MCF 10A (cell line): ENCODE data around the gene BIRC3. TPM values are rescaled to one million over a fixed set of nuclear protein-coding genes. Genes with fewer than 3 reads are reported as not detected.

Source experiments
- BruUV-seq: library from RNA; stranded (reverse); fragments of 400-500 nt; replicated peaks from 2 replicates; lab custom pipeline; 2021; lab: Mats Ljungman, UMichigan
- CTCF ChIA-PET: fragments of 300-600 bp; sonication (Branson Sonifier 250); formaldehyde crosslinking; extraction: SDS; loops from one replicate; lab custom pipeline; 2021; ENCODE audit warnings: antibody characterized with exemption, inconsistent platforms; lab: Yijun Ruan, JAX
- POLR2A ChIA-PET: fragments of 300-600, 350-650 bp; sonication (Branson Sonifier 250); formaldehyde crosslinking; extraction: SDS; loops from one replicate; lab custom pipeline; 2020; ENCODE audit warnings: antibody characterized with exemption, inconsistent platforms; lab: Yijun Ruan, JAX
- DNase-seq: peaks from one replicate; pipeline ENCODE4 v3.0.0-alpha.2; 2018; ENCODE audit not compliant: unreplicated experiment
- H3K27ac Mint-ChIP-seq: one replicate; pipeline ENCODE4 v1.8.0; 2022; ENCODE audit warnings: mild to moderate bottlenecking, low read depth, mixed read lengths; ENCODE audit not compliant: unreplicated experiment
- H3K27me3 Mint-ChIP-seq: one replicate; pipeline ENCODE4 v1.8.0; 2022; ENCODE audit warnings: mixed read lengths; ENCODE audit not compliant: insufficient read depth, unreplicated experiment
- H3K36me3 Mint-ChIP-seq: one replicate; pipeline ENCODE4 v1.8.0; 2022; ENCODE audit warnings: mild to moderate bottlenecking, moderate library complexity, mixed read lengths; ENCODE audit not compliant: insufficient read depth, unreplicated experiment
- H3K4me1 Mint-ChIP-seq: one replicate; pipeline ENCODE4 v1.8.0; 2022; ENCODE audit warnings: mixed read lengths; ENCODE audit not compliant: insufficient read depth, unreplicated experiment
- H3K4me3 Mint-ChIP-seq: one replicate; pipeline ENCODE4 v1.8.0; 2022; ENCODE audit warnings: mild to moderate bottlenecking, moderate library complexity, mixed read lengths; ENCODE audit not compliant: unreplicated experiment
- H3K9me3 Mint-ChIP-seq: one replicate; pipeline ENCODE4 v1.8.0; 2022; ENCODE audit warnings: mixed read lengths; ENCODE audit not compliant: unreplicated experiment
- intact Hi-C: fragments of 100-400 bp; cut with micrococcal nuclease; formaldehyde crosslinking; loops from 2 replicates; pipeline ENCODE4 v1.14.1; 2022
- total RNA-seq: library from RNA; stranded (reverse); gene quantifications from 2 replicates; pipeline ENCODE4 v1.2.3, GENCODE V29; 2022
- TF ChIP-seq, protein P1 (sequence below): fragments of 200-600 bp; IDR thresholded peaks from one replicate; pipeline ENCODE4 v1.8.0; 2022; ENCODE audit warnings: antibody characterized with exemption, mild to moderate bottlenecking; ENCODE audit not compliant: unreplicated experiment

BIRC3 gene
- total RNA-seq, 1 experiment from 2014 or later: 124 TPM

DNA sequence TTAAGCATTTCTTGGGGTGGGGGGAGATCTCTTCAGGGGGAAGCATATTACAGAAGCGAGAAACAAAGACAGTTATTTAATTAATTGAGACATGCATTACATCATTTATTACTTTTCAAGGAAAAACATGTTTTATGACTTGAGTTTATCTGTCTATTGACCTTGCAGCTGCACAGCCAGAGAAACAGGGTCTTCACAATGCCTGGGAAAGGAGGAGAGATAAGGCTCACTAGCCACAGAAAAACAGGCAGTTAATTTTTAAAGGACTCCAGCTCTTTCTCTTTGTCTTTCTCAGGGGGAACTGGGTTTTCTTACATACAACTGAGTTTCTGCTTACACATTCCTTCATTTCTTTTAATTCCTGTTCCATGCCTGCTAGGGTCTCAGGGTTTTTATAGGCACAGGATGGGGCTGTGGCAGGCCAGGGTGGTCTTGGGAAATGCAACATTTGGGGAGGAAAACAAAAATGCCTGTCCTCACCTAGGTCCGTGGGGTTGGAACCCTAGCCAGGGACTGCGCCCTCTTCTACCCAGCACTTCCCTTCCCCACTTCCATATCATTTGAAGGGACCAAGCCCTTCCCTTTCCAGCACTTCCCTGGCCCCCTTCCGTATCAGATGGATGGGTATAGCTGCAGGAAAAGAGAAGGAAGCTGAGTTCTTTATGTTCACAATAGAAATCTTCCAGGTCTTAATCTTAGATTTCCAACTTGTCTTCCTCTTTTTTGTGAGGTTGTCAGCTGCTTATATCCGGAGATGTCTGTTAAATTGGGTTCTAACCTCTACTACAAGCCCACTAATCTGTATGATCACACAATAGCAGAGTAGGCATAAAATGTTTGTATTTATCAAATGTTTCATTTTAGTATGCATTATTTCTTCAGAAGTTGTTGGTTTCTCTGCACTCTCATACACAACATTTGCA, 68.1 kb downstream of the BIRC3 start:
- H3K27me3 Mint-ChIP-seq: no peaks in the 10 kb centered on the region
- ChIA-PET POLR2A (interaction anchor here (0.7 to 1.2 kb wide), 2 partner anchors 22 to 37 kb away, joined by 3 read pairs; no protein-coding TSS in a partner anchor), CTCF (interaction anchor here (0.6 to 1.3 kb wide), 4 partner anchors 8 to 229 kb away, joined by 3 to 5 read pairs (median 3); no protein-coding TSS in a partner anchor)
- no peaks in the 10 kb centered on the region for H3K9me3 Mint-ChIP-seq
- BruUV-seq: no TSS peak
- peaks cover under 1% of the 10 kb centered on the region for H3K4me1 Mint-ChIP-seq
- no peak for DNase-seq
- no peak overlapping the region for H3K4me3 Mint-ChIP-seq
- H3K27ac Mint-ChIP-seq: no peak overlapping the region
- peaks cover 82% of the 10 kb centered on the region for H3K36me3 Mint-ChIP-seq
- intact Hi-C loops: no loop called here
- TF ChIP-seq, protein P1, sequence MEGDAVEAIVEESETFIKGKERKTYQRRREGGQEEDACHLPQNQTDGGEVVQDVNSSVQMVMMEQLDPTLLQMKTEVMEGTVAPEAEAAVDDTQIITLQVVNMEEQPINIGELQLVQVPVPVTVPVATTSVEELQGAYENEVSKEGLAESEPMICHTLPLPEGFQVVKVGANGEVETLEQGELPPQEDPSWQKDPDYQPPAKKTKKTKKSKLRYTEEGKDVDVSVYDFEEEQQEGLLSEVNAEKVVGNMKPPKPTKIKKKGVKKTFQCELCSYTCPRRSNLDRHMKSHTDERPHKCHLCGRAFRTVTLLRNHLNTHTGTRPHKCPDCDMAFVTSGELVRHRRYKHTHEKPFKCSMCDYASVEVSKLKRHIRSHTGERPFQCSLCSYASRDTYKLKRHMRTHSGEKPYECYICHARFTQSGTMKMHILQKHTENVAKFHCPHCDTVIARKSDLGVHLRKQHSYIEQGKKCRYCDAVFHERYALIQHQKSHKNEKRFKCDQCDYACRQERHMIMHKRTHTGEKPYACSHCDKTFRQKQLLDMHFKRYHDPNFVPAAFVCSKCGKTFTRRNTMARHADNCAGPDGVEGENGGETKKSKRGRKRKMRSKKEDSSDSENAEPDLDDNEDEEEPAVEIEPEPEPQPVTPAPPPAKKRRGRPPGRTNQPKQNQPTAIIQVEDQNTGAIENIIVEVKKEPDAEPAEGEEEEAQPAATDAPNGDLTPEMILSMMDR: no peak

DNA sequence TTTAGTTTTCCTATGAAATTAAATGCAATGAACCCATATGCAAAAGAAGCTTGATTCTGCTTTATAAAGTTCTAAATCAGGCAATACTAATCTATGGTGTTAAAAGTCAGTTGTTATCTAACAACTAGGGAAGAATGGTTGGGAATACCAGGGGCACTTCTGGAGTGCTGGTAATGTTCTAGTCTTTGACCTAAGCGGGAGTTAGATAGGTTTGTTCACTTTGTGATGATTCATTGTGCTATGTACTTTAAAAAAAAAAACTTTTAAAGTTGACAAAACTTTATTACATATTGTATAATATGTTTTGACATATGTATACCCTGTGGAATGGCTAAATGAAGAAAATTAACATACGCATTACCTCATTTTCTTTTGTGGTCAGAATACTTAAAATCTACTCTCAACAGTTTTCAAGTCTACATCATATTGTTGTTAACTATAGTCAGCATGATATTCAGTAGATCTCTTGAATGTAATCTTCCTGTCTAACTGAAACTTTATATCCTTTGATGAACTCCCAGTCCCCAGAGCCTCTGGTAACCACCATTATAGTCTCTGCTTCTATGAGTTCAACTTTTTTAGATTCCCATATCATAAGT, 69.0 kb downstream of the BIRC3 start:
- H3K27ac Mint-ChIP-seq: no peak overlapping the region
- no TSS peak for BruUV-seq
- intact Hi-C loops: no loop called here
- TF ChIP-seq, protein P1: no peak
- DNase-seq: no peak
- H3K9me3 Mint-ChIP-seq: no peaks in the 10 kb centered on the region
- H3K4me3 Mint-ChIP-seq: no peak overlapping the region
- peaks cover 79% of the 10 kb centered on the region for H3K36me3 Mint-ChIP-seq
- no peaks in the 10 kb centered on the region for H3K27me3 Mint-ChIP-seq
- peaks cover 5% of the 10 kb centered on the region for H3K4me1 Mint-ChIP-seq
- POLR2A ChIA-PET: no interaction called here
- CTCF ChIA-PET: interaction anchor here (0.6 to 10.3 kb wide), 4 partner anchors 17 to 227 kb away, joined by 3 to 164 read pairs (median 3); no protein-coding TSS in a partner anchor

DNA sequence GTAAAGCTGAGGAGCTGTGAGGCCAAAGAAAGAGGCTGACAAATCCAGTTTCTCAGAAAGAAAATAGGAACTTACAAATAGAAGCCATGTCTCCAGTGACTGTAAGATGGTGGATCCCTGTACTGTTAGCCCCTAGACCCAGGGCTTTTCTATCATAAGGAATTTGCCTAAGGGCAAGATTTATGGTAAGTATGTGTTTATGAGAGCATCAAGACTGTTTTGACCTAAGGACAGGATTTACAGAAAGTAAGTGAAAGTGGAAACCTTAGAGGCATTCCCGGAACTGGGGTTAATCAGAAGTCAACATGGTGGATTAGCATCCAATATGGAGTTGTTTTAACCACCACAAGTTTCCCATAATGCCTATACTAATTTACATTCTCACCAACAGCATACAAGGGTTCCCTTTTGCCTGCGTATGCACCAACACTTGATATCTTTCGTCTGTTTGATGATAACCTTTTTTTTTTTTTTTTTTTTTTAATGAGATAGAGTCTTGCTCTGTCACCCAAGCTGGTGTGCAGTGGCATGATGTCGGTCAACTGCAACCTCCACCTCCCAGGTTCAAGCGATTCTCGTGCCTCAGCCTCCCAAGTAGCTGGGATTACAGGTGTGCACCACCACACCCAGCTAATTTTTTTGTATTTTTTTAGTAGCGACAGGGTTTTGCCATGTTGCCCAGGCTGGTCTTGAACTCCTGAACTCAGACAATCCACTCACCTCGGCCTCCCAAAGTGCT, 69.9 kb downstream of the BIRC3 start:
- TF ChIP-seq, protein P1: no peak
- H3K9me3 Mint-ChIP-seq: no peaks in the 10 kb centered on the region
- BruUV-seq: no TSS peak
- H3K36me3 Mint-ChIP-seq: peaks cover 78% of the 10 kb centered on the region
- no peak overlapping the region for H3K27ac Mint-ChIP-seq
- DNase-seq: no peak
- intact Hi-C loops: no loop called here
- H3K27me3 Mint-ChIP-seq: no peaks in the 10 kb centered on the region
- H3K4me3 Mint-ChIP-seq: no peak overlapping the region
- ChIA-PET CTCF (interaction anchor here (0.7 to 10.3 kb wide), 2 partner anchors 93 to 226 kb away, joined by 3 to 164 read pairs; no protein-coding TSS in a partner anchor), POLR2A (no interaction called here)
- H3K4me1 Mint-ChIP-seq: peaks cover 5% of the 10 kb centered on the region

Other genes with a start within 250 kb of the BIRC3 start
- gene YAP1, start 207.0 kb upstream of the BIRC3 start, total RNA-seq: 139 and 158 TPM in 2 replicates
- 46.2 and 50.0 TPM in 2 replicates for gene BIRC2, start 29.7 kb downstream of the BIRC3 start, total RNA-seq
- 134 and 137 TPM in 2 replicates for gene TMEM123, start 135.3 kb downstream of the BIRC3 start, total RNA-seq
- gene MMP7, start 213.3 kb downstream of the BIRC3 start, total RNA-seq: not detected in 2 replicates